Endothelial cell of umbilical vein (primary cell): ENCODE results near the gene REPS2. TPM values are rescaled to one million over a fixed set of nuclear protein-coding genes. Genes with fewer than 3 reads are reported as not detected.

Experiments
- BruUV-seq: library from RNA; stranded (reverse); fragments of 400-500 nt; replicated peaks from 2 replicates; lab custom pipeline; 2021; lab: Mats Ljungman, UMichigan
- CTCF ChIA-PET: fragments of 300-600, 350-600 bp; sonication (Branson Sonifier 250); formaldehyde crosslinking; loops from one replicate; lab custom pipeline; 2021; ENCODE audit warnings: antibody characterized with exemption, inconsistent platforms; lab: Charles Lee
- POLR2A ChIA-PET: fragments of 300-600, 350-600 bp; sonication (Branson Sonifier 250); formaldehyde crosslinking; loops from one replicate; lab custom pipeline; 2021; ENCODE audit warnings: antibody characterized with exemption, inconsistent platforms; lab: Charles Lee
- DNase-seq: peaks from one replicate; pipeline ENCODE4 v3.0.0-alpha.2; 2011; ENCODE audit warnings: low read depth, low spot score
- FAIRE-seq: peaks from 2 replicates; lab custom pipeline; 2011; peaks lifted over from hg19 to GRCh38; lab: Jason Lieb, UNC
- H2AFZ ChIP-seq: 2 replicates; pipeline ENCODE4 v1.6.0; 2012; ENCODE audit warnings: low read depth, low read length, control low read depth, inconsistent platforms
- H3K27ac ChIP-seq: 2 replicates; pipeline ENCODE4 v1.5.1; 2011; ENCODE audit warnings: low read depth, mild to moderate bottlenecking, control low read depth, low read length, moderate library complexity; ENCODE audit not compliant: insufficient read depth
- H3K27me3 ChIP-seq, 2 experiments: 2 replicates each; pipeline versions ENCODE4 v1.6.0 to v1.6.1; 2011; ENCODE audit warnings: low read length in 2 of 2, mixed read lengths in 1 of 2; ENCODE audit not compliant: control insufficient read depth in 2 of 2, insufficient read depth in 2 of 2
- H3K36me3 ChIP-seq, 2 experiments: 2 replicates in 1 of 2; 3 replicates in 1 of 2; pipeline ENCODE4 v1.5.1; 2011; ENCODE audit warnings: low read length in 2 of 2, mild to moderate bottlenecking in 1 of 2, moderate library complexity in 1 of 2; ENCODE audit not compliant: control insufficient read depth in 2 of 2, insufficient read depth in 2 of 2; ENCODE audit errors: extremely low read depth in 1 of 2
- H3K4me1 ChIP-seq: 3 replicates; pipeline ENCODE4 v1.5.1; 2011; ENCODE audit warnings: mild to moderate bottlenecking, low read length; ENCODE audit not compliant: control insufficient read depth, insufficient read depth; ENCODE audit errors: extremely low read depth
- H3K4me2 ChIP-seq: 2 replicates; pipeline ENCODE4 v1.6.1; 2011; ENCODE audit warnings: low read length, control low read depth, mixed read lengths; ENCODE audit not compliant: insufficient read depth
- H3K4me3 ChIP-seq, 3 experiments: fragments of 200-600 bp in 1 of 3; sonication (generic), shearing (Covaris generic) in 1 of 3; replicated peaks in 1 of 3; 2 replicates each; pipeline ENCODE4 v1.5.1; 2011 to 2016; ENCODE audit warnings: control low read depth in 3 of 3, low read length in 3 of 3, mild to moderate bottlenecking in 2 of 3, inconsistent platforms in 1 of 3, low read depth in 1 of 3, moderate library complexity in 1 of 3; ENCODE audit not compliant: insufficient read depth in 1 of 3
- H3K79me2 ChIP-seq: 2 replicates; pipeline ENCODE4 v1.6.0; 2012; ENCODE audit warnings: low read length, inconsistent platforms; ENCODE audit not compliant: control insufficient read depth, insufficient read depth
- H3K9ac ChIP-seq: replicated peaks from 2 replicates; pipeline ENCODE3; 2011; ENCODE audit warnings: low read length, control low read depth; ENCODE audit not compliant: insufficient read depth; ENCODE audit errors: extremely low read depth
- H3K9me1 ChIP-seq: replicated peaks from 3 replicates; pipeline ENCODE4 v1.6.0; 2011; ENCODE audit warnings: mild to moderate bottlenecking, low read length; ENCODE audit not compliant: control insufficient read depth, insufficient read depth; ENCODE audit errors: extremely low read depth
- H3K9me3 ChIP-seq: replicated peaks from 2 replicates; pipeline ENCODE4 v1.5.1; 2012; ENCODE audit warnings: low read length, inconsistent platforms; ENCODE audit not compliant: control insufficient read depth, insufficient read depth
- H4K20me1 ChIP-seq: replicated peaks from 2 replicates; pipeline ENCODE3; 2011; ENCODE audit warnings: mild to moderate bottlenecking, low read length; ENCODE audit not compliant: control insufficient read depth, insufficient read depth; ENCODE audit errors: extremely low read depth
- CTCF ChIP-seq, 2 donors: IDR thresholded peaks; 1 replicate in 1 of 2; 2 replicates in 1 of 2; pipeline ENCODE4 v1.5.1; 2011; ENCODE audit warnings: low read length in 2 of 2, mild to moderate bottlenecking in 2 of 2, moderate library complexity in 2 of 2, control low read depth in 1 of 2, inconsistent platforms in 1 of 2, low read depth in 1 of 2; ENCODE audit not compliant: insufficient read depth in 1 of 2; ENCODE audit errors: extremely low read depth in 1 of 2
- EZH2 ChIP-seq: IDR thresholded peaks from 2 replicates; pipeline ENCODE4 v1.6.1; 2012; ENCODE audit warnings: borderline replicate concordance, low read depth, mild to moderate bottlenecking, moderate library complexity, low read length, inconsistent platforms; ENCODE audit not compliant: severe bottlenecking
- FOS ChIP-seq: IDR thresholded peaks from 2 replicates; pipeline ENCODE4 v1.6.1; 2011; ENCODE audit warnings: mild to moderate bottlenecking, low read length, moderate library complexity, borderline replicate concordance; ENCODE audit not compliant: insufficient read depth
- JUN ChIP-seq: IDR thresholded peaks from 2 replicates; pipeline ENCODE4 v1.6.1; 2011; ENCODE audit warnings: borderline replicate concordance, low read depth; ENCODE audit not compliant: insufficient read length, insufficient read depth
- MYC ChIP-seq: IDR thresholded peaks from one replicate; pipeline ENCODE4 v1.6.1; 2011; ENCODE audit warnings: mild to moderate bottlenecking, low read depth, low read length
- POLR2A ChIP-seq: IDR thresholded peaks from 2 replicates; pipeline ENCODE4 v1.6.1; 2012; ENCODE audit warnings: low read depth, mild to moderate bottlenecking, control low read depth, low read length
- POLR2AphosphoS5 ChIP-seq: IDR thresholded peaks from 2 replicates; pipeline ENCODE4 v1.6.1; 2012; ENCODE audit warnings: low read depth, mild to moderate bottlenecking, control low read depth, low read length, moderate library complexity; ENCODE audit not compliant: insufficient read depth
- dilution Hi-C: fragments of 300-500 bp; cut with MboI; formaldehyde crosslinking; loops from one replicate; pipeline ENCODE4 v1.15.0; 2019; ENCODE audit warnings: low sequenced_read_pairs; ENCODE audit not compliant: extremely low pct_ligation_motif_present
- intact Hi-C: fragments of 100-400 bp; cut with micrococcal nuclease; formaldehyde crosslinking; loops from one replicate; pipeline ENCODE4 v1.10.0; 2022
- polyA plus RNA-seq, 4 experiments: library from polyadenylated mRNA; depleted of rRNA in 3 of 4; stranded (reverse) in 3 of 4; unstranded in 1 of 4; fragments of >200 nt; gene quantifications; 2 replicates each; pipeline versions ENCODE4 v1.2.1 to v1.2.3, GENCODE V29; 2011 to 2012; ENCODE audit warnings: missing spikeins in 1 of 4
- total RNA-seq: library from RNA; stranded (reverse); gene quantifications from 2 replicates; pipeline ENCODE4 v1.2.3, GENCODE V29; 2021

The REPS2 gene
- total and polyA plus RNA-seq, 2 donors (not counting 3 experiments of a cell fraction or from before 2014, with no cell fraction given) = 0.91 to 2.6 TPM

DNA sequence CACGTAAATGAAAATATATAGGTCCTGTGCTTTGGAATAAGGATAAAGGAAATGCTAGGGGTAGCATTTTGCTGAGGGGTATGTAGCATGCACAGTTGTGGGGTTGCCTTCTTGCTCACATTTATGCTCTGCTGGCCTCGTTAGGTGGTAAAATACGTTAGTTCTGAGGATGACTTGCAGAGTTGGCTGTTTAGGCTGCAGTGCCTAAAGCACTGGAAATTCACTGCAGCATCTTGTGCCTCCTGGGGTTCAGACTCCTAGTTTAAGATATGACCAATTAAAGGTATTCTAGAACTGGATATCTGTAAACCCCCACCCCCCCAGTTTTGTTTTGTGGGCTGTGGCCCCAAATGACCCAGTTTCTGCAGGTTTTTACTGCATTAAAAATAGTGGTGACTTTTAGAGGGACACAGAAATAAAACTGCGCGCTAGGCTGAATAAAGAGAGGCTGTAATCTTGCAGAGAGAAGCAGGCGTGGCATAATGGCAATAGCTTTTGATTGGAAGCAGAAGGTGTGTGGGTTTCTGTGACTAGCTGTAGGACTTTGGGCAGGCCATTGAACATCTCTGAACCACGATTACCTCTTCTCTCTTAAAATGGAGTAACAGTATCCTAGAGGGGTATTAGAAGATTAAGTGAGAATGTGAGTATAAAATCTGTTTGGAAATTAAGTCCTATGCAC, 79.3 kb downstream of the REPS2 start:
- Histone ChIP-seq H3K27ac (no peak overlapping the region), H3K9ac (no peak overlapping the region), H3K4me1 (no peaks in the 10 kb centered on the region), H3K79me2 (no peaks in the 10 kb centered on the region), H3K36me3 (no peaks in the 10 kb centered on the region), H3K27me3 (no peaks in the 10 kb centered on the region), H3K9me3 (no peaks in the 10 kb centered on the region), H4K20me1 (no peaks in the 10 kb centered on the region), H3K4me3 (no peak overlapping the region), H3K4me2 (no peak overlapping the region), H2AFZ (no peak overlapping the region), H3K9me1 (no peaks in the 10 kb centered on the region)
- no TSS peak for BruUV-seq
- intact Hi-C loops = no loop called here
- FAIRE-seq = peak; percentile 69
- TF ChIP-seq CTCF (IDR thresholded peaks at IDR 0.05; ENCODE audit: extremely low read depth in 1 of 2, insufficient read depth in 1 of 2, low read depth in 1 of 2, low read length in 2 of 2) (no peak), JUN (no peak), EZH2 (no peak), POLR2A (no peak), POLR2AphosphoS5 (no peak)
- POLR2A ChIA-PET = no interaction called here
- dilution Hi-C loops = no loop called here
- no peak for DNase-seq
- CTCF ChIA-PET = no interaction called here

- H2AFZ ChIP-seq = no peak overlapping the region
- BruUV-seq = no TSS peak
- H3K4me2 ChIP-seq = no peak overlapping the region
- no peak overlapping the region for H3K4me3 ChIP-seq
- dilution Hi-C loops (no loop called here), intact Hi-C loops (no loop called here)
- no peaks in the 10 kb centered on the region for H3K36me3 ChIP-seq
- FAIRE-seq (no peak), DNase-seq (no peak)
- H3K4me1 ChIP-seq = peaks cover 14% of the 10 kb centered on the region
- no peaks in the 10 kb centered on the region for H3K27me3 ChIP-seq
- CTCF ChIA-PET = interaction anchor here (1.0 kb wide), 2 partner anchors 35 to 145 kb away, joined by 3 read pairs; no protein-coding TSS in a partner anchor
- no peaks in the 10 kb centered on the region for H3K79me2 ChIP-seq
- H3K9me3 ChIP-seq = no peaks in the 10 kb centered on the region
- no peak overlapping the region for H3K27ac ChIP-seq
- POLR2A ChIA-PET = no interaction called here
- TF ChIP-seq MYC (no peak), CTCF (IDR thresholded peaks at IDR 0.05; ENCODE audit: extremely low read depth in 1 of 2, insufficient read depth in 1 of 2, low read depth in 1 of 2, low read length in 2 of 2) (no peak), FOS (no peak), EZH2 (no peak), JUN (no peak)
- H3K9me1 ChIP-seq = no peaks in the 10 kb centered on the region
- H4K20me1 ChIP-seq = no peaks in the 10 kb centered on the region
- no peak overlapping the region for H3K9ac ChIP-seq
These were observed 81.5 kb downstream of the REPS2 start for GRCh38 chrX:17027931-17028330.
